ENCODE data around the gene PDZRN3.

Gene PDZRN3

DNA sequence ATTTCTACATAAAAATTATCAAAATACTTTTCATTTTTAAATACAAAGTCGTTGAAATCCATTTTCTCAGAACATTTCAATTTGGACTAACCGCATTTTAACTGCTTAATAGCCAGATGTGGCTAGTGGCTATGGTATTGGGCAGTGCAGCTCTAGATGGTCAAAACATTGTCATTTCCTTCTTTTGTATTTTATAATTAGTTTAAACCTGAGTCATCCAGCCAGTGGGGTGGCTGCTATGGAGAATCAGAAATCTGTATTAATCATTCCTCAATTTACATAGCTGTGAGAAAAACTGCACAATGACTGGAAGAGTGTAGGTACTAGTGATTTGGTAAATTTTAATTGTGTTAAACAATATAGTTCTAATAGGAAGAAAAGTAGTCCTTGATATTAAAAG is 245.3 kb downstream of the PDZRN3 start:
- DNase-seq: no peak

DNA sequence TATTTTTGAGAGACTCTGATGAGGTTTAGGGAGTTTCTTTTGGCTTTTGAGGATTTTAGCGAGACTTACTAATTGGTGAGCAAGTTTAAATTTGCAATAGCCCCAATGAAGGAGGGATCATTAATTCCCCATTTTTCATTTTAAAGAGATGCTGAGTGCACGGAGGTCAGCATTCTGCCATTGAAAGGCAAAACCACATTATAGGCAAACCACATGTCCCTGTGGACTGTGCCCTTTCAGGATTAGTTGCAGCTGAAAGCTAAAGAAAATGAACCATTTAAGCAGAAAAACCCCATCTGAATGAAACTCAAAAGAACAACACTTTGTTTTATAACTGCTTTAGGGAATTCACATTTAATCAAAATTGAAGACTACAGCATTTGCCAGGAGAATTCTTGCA is 246.5 kb downstream of the PDZRN3 start:
- DNase-seq: no peak

DNA sequence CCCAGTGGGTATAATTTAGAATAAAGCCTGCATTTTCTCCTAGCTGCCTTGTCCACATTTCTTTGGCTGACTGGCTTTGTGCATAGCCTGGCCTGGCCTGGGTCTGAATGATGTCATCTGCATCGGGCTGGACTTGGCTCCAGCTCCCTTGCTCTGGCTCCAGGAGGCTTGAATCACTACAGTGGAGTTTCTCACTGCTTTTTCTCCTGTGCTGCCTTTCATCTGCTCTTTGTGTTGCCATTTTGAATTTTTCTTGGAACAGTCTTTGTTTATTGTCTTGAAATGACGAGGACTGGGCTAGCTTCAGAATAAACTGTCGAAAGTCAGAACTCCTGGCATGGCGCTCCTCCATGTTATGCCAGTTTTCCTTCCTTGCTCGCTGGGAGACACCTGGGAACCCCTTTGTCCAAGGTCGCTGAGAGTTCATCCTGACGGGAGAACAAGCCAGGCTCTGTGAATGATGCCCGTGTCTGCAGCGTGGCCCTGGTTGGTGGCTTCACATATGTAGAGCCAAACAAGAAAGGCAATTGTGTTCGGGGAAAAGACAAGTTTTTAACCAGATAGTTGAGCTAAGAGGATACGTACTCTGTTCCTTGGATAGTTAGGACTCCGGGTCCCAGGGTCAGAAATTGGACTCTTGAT is 258.9 kb downstream of the PDZRN3 start:
- no peak for DNase-seq

DNA sequence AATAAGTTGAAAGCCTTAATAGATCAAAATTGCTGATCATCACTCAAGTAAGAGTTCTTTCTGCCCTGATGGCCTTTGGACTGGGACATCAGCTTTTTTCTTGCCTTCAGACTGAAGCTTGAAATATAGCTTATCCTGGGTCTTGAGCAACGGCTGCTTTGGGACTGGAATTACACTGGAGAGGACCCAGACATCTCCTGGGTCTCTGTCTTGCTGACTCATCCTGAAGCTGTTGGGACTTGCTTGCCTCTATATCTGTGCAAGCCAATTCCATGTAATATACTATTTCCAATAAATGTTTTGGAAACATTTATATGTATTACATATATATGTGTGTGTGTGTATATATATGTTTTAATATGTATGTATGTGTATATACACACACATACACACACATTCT is 260.2 kb downstream of the PDZRN3 start:
- no peak for DNase-seq

DNA sequence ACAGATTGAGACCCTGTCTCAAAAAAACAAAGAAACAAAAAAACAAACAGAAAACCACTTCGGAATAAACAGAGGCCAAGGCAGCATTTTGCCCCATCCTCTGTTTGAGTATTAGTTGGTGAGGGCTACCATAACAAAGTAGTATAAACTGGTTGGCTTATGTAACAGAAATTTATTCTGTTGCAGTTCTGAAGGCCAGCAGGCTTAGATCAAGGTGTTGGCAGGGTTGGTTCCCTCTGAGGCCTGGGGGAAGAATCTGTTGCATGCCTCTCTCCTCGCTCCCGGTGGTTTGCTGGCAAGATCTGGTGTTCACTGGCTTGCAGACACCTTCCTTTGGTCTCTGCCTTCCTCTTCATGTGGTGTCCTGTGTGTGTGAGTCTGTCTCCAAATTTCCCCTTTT is 261.6 kb downstream of the PDZRN3 start:
- no peak for DNase-seq

DNA sequence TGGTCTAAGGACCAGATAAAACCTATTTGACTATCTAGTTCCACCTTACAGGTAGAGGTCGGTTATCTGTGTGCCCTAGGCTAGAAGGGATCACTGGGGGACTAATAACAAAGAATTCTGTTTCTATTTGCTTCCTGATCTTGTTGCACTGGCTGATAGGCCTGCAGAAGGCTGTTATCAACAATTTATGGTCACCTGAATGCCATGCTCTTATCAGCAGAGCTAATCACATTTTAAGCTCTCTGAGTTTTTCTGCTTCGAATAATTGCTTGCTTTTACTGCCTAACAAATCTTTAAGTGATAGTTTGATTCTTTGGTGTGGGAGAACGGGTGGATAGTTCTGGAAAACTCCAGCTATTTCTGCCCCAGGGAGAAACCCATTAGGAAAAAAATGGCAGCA is 263.1 kb downstream of the PDZRN3 start:
- DNase-seq: no peak

DNA sequence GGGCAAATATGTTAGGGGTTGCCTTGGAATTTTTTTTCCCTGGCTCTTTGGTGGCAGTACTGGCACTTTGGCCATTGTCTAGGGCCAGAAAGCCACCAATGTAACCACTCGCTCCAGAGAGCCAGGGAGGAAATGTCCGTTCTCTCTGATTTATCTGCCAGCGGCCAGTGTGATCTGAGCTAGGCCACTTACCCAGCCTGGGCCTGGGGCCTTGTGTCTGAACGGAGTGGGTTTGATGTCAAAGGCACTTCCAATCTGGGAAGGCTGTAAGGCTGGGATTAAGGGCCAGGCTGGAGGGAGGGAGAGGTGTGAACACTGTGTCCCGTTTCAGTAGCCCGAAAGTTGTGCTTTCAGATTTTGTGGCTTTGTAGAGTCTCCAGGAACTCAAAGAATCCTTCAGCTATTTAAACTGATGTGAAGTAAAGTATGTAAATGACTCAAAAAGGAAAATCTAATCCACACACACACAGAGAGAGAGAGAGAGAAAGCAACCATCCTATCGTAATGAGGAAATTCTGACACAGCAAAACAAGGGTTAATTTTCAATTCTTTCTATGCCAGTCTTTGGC is 271.0 kb downstream of the PDZRN3 start:
- no peak for DNase-seq

DNA sequence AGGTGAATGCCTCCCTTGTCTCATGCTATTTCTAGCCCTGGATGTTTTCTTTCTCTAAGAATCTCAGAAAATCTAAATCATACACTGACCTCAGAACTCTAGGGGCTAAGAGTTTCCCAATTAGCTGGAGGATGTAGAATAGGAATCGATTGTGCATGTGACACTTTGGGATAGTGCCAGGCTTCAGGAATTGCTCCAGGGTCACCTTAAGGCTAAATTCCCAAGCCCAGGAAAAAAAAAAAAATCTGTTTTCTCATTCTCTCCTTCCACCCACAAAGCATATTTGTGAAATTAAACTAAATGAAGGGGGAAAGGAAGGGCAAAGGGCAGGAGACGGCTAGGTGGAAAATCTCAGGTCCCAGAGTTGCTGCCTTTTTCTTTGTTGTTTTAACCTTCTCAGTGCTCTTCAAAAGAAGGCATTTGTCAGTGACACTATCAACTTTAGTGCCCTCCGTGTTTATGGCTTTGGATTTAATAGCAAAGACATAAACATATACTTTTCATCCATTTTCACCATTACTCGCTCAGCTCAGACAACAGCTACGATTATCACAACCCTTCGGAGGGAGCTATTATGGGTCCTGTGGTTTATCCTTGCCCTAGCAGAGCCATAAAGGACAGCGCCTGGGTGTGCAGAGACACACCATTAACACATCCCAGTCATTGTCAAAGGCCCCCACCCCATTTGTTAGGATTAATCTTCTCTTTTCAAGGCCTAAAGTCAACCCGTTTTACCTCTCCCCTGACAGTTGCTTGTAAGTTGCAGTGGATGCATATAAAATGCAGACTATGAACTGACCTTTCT is 271.7 kb downstream of the PDZRN3 start:
- no peak for DNase-seq

DNA sequence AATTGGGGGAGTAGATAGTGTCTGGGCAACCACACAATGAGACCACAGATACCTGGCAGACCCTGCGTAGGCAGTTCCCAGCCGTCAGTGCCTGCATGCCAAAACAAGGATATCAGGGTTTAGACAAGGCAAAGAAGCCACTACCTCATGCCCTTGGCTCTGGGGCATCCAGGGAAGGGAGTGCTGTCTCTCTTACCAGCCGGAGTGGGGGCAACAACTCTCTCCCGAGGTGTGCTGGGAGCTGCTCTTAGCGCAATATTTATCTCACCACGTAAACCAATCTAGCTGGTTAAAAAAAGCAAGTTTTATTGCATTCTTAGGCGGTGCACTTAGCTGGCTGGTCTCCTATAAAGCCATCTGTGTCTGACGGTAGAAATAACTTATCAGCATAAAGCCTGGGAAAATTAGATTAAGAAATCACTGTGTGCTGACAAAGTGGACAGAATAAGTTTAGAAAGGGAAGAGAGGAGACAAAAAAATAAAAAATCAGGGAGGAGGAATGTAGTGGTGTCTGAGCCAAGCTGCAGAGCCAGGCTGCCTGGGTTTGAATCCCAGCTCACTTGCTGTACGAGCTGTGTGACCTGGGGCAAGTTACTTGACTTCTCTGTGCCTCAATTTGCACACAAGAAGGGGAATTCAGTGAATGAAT is 273.2 kb downstream of the PDZRN3 start:
- no peak for DNase-seq

DNA sequence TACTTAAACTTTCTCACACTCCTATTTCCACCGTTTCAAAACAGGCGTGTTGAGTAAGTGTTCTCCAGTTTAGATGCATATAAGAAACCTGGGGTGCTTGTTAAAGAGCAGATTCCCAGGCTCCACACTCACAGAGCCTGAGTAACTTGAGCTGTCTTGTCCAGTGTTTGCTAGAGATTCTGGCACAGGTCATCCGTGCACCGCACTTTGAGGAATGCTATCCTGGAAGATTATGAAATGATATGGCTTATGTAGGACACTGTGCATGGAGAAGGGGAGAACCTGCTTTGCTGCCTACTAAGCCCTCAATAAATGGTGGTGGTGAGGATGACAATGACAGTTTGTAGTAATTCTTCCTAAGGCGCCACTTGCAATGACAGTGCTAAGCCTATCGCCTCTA is 273.7 kb downstream of the PDZRN3 start:
- DNase-seq: no peak

DNA sequence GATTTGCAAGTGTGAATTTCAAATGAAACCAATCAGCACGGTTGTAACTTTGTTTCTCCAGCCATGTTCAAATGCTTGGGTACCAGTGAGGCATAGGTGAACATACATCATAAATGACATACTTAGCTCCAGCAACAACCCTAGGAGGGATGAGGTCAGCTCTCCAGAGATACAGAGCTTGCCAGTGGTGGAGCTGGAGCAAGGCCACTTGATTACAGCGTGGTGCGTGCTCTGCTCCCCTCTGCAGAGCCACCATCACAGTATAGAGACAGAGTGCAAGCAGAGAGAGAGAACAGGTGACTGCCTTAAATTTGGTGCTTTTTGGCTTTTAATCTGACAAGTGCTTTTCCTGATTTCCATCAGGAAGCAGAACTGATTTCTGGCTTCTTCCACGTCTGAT is 275.1 kb downstream of the PDZRN3 start:
- DNase-seq: no peak

DNA sequence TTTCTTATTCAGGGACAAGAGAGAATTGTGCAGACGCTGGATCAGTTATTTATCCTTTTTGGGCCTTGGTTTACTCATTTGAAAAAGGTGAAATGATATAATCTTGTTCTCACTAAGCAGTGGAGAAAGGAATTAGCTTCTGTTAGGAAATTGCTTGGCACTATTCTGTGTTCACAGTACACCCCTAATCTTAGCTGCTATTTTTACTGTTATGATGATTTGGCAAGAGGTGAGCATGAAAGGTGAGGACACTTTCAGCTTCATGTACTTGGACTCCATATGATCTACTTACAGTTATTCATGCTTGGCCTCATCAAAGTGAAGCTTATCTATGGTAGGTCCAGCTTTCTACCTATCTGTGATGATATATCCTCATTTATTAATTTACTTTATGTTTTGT is 282.7 kb downstream of the PDZRN3 start:
- DNase-seq: no peak

DNA sequence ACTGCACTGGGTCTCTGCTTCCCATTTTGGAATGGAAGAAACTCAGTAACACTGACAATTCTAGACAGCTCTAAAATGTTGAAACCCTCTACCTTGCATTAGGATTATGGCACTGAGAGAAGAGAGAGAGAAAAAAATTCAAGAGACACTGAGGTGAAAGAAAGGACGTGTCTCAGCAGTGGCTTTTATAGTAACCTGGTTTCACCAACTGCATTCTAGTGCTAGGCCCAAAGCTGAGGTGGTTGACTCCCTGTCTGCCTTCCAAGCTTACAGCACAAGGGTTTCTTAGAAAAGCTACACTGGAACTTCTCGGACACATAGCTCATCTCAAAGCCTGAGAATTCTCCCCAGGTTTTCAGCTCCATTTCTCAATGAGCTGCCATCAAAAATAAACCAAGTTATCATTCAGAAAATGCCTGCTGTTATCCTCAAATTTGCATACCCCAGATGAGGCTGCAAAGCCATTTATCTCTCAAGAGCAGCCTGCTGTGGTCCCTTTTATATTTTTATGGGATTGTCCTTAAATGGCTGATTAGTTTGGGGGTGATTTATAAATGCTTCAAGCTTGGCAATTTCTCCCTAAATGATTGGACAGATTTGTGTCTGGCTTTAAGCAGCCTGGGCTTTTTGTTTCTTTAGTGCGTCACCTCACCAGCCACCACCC is 283.3 kb downstream of the PDZRN3 start:
- DNase-seq: no peak

DNA sequence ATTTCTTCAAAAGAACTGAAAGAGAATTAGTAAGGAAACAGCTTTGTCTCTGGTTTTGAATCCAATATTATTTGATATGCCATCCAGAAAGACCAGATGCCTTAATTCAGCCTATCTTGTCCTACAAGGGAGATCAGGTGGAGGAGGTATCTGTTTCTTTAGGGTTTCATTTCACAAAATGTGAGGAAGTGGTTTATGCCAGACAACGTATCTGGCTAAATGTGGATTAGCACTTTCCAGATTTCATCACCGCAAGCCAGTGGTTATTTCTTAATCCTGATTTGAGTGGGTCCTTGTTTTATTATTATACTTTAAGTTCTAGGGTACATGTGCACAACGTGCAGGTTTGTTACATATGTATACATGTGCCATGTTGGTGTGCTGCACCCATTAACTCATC is 292.2 kb downstream of the PDZRN3 start:
- no peak for DNase-seq

Data from stimulated activated CD4-positive, alpha-beta T cell treated with anti-CD3 and anti-CD28 coated beads, Interleukin-4, amount 100 ng/mL, for 1 hour (primary cell).